Keratinocyte (primary cell): ENCODE data around the gene MGAT3. TPM values are rescaled to one million over a fixed set of nuclear protein-coding genes. Genes with fewer than 3 reads are reported as not detected.

Experiments used
- DNase-seq: peaks from one replicate; pipeline ENCODE4 v3.0.0-alpha.2; 2011; ENCODE audit warnings: low read depth, missing footprints, low spot score
- FAIRE-seq: peaks from 2 replicates; lab custom pipeline; 2011; peaks lifted over from hg19 to GRCh38; lab: Jason Lieb, UNC
- H2AFZ ChIP-seq: 2 replicates; pipeline ENCODE4 v1.6.0; 2012; ENCODE audit warnings: low read length, control low read depth, inconsistent platforms; ENCODE audit not compliant: control insufficient read depth
- H3K27ac ChIP-seq: 2 replicates; pipeline ENCODE4 v1.5.1; 2011; ENCODE audit warnings: low read length; ENCODE audit not compliant: control insufficient read depth, insufficient read depth
- H3K27me3 ChIP-seq: 3 replicates; pipeline ENCODE4 v1.6.0; 2011; ENCODE audit warnings: low read length; ENCODE audit not compliant: control insufficient read depth, insufficient read depth; ENCODE audit errors: extremely low read depth
- H3K36me3 ChIP-seq, 2 experiments: 2 replicates in 1 of 2; 3 replicates in 1 of 2; pipeline ENCODE4 v1.5.1; 2011; ENCODE audit warnings: low read length in 2 of 2, mild to moderate bottlenecking in 1 of 2; ENCODE audit not compliant: control insufficient read depth in 2 of 2, insufficient read depth in 2 of 2; ENCODE audit errors: extremely low read depth in 1 of 2
- H3K4me1 ChIP-seq: 3 replicates; pipeline ENCODE4 v1.5.1; 2011; ENCODE audit warnings: low read length; ENCODE audit not compliant: control insufficient read depth, insufficient read depth; ENCODE audit errors: extremely low read depth
- H3K4me2 ChIP-seq: 3 replicates; pipeline ENCODE4 v1.6.0; 2011; ENCODE audit warnings: low read depth, low read length; ENCODE audit not compliant: control insufficient read depth, insufficient read depth; ENCODE audit errors: extremely low read depth
- H3K4me3 ChIP-seq, 3 experiments: fragments of 200-600 bp in 1 of 3; sonication (generic) in 1 of 3; 2 replicates in 2 of 3; 3 replicates in 1 of 3; pipeline ENCODE4 v1.5.1; 2011 to 2016; ENCODE audit warnings: low read length in 3 of 3, mild to moderate bottlenecking in 3 of 3, control low read depth in 2 of 3, inconsistent platforms in 1 of 3, low read depth in 1 of 3, mixed read lengths in 1 of 3, mixed run types in 1 of 3, moderate library complexity in 1 of 3; ENCODE audit not compliant: control insufficient read depth in 2 of 3, insufficient read depth in 2 of 3; ENCODE audit errors: extremely low read depth in 1 of 3
- H3K79me2 ChIP-seq: 2 replicates; pipeline ENCODE4 v1.6.0; 2012; ENCODE audit warnings: low read length; ENCODE audit not compliant: control insufficient read depth, insufficient read depth
- H3K9ac ChIP-seq: 3 replicates; pipeline ENCODE4 v1.6.0; 2011; ENCODE audit warnings: low read length; ENCODE audit not compliant: control insufficient read depth, insufficient read depth; ENCODE audit errors: extremely low read depth
- H3K9me1 ChIP-seq: 3 replicates; pipeline ENCODE4 v1.6.0; 2011; ENCODE audit warnings: low read length; ENCODE audit not compliant: control insufficient read depth, insufficient read depth; ENCODE audit errors: extremely low read depth
- H3K9me3 ChIP-seq: 2 replicates; pipeline ENCODE4 v1.5.1; 2012; ENCODE audit warnings: low read depth, low read length; ENCODE audit not compliant: control insufficient read depth
- H4K20me1 ChIP-seq: 3 replicates; pipeline ENCODE4 v1.6.0; 2011; ENCODE audit warnings: low read length; ENCODE audit not compliant: control insufficient read depth, insufficient read depth; ENCODE audit errors: extremely low read depth
- CTCF ChIP-seq, 3 experiments: IDR thresholded peaks in 1 of 3; conservative IDR thresholded peaks in 1 of 3; optimal IDR thresholded peaks in 1 of 3; 2 replicates in 2 of 3; 3 replicates in 1 of 3; pipeline versions ENCODE3 to v1.5.1; 2011; ENCODE audit warnings: low read length in 3 of 3, mild to moderate bottlenecking in 3 of 3, moderate library complexity in 2 of 3, control low read depth in 1 of 3, inconsistent platforms in 1 of 3; ENCODE audit not compliant: insufficient read depth in 2 of 3; ENCODE audit errors: extremely low read depth in 1 of 3
- EZH2 ChIP-seq: IDR thresholded peaks from one replicate; pipeline ENCODE4 v1.6.1; 2012; ENCODE audit warnings: inconsistent platforms, mild to moderate bottlenecking, low read length, moderate library complexity
- dilution Hi-C: fragments of 300-500 bp; cut with MboI; formaldehyde crosslinking; loops from one replicate; pipeline ENCODE4 v1.7.0; 2020; ENCODE audit warnings: low sequenced_read_pairs; ENCODE audit not compliant: extremely low pct_ligation_motif_present
- polyA plus RNA-seq, 5 experiments: library from polyadenylated mRNA; depleted of rRNA in 3 of 5; stranded (reverse) in 3 of 5; stranded (forward) in 1 of 5; unstranded in 1 of 5; fragments of >200 nt; gene quantifications; 1 replicate in 1 of 5; 2 replicates in 3 of 5; 3 replicates in 1 of 5; pipeline versions ENCODE4 v1.2.1 to v1.2.3, GENCODE V29; 2011 to 2012; ENCODE audit warnings: missing spikeins in 2 of 5, low read depth in 1 of 5, low replicate concordance in 1 of 5

MGAT3 gene
- polyA plus RNA-seq, 1 donor (not counting 4 experiments of a cell fraction or from before 2014, with no cell fraction given), result not detected

GRCh38 chr22:39536711-39537110, 79.9 kb downstream of the MGAT3 start:
- peaks cover 10% of the 10 kb centered on the region for H3K4me1 ChIP-seq
- H3K4me2 ChIP-seq, result no peak overlapping the region
- H4K20me1 ChIP-seq, result no peaks in the 10 kb centered on the region
- peaks cover 7% of the 10 kb centered on the region for H3K79me2 ChIP-seq
- H3K27me3 ChIP-seq, result no peaks in the 10 kb centered on the region
- FAIRE-seq, result no peak
- no peaks in the 10 kb centered on the region for H3K9me3 ChIP-seq
- no peak overlapping the region for H3K4me3 ChIP-seq
- H2AFZ ChIP-seq, result no peak overlapping the region
- no peaks in the 10 kb centered on the region for H3K36me3 ChIP-seq
- no peak overlapping the region for H3K27ac ChIP-seq
- H3K9ac ChIP-seq, result no peak overlapping the region
- H3K9me1 ChIP-seq, result no peaks in the 10 kb centered on the region
- TF ChIP-seq EZH2 (no peak), CTCF (optimal IDR thresholded peaks at IDR 0.05 in 1 of 3, IDR thresholded peaks at IDR 0.05 in 1 of 3, conservative IDR thresholded peaks at IDR 0.05 in 1 of 3; ENCODE audit: extremely low read depth in 1 of 3, insufficient read depth in 2 of 3, low read length in 3 of 3) (no peak)
- no peak for DNase-seq
- dilution Hi-C loops, result no loop called here

GRCh38 chr22:39537975-39538374, 81.2 kb downstream of the MGAT3 start:
- no peaks in the 10 kb centered on the region for H3K79me2 ChIP-seq
- DNase-seq (no peak), FAIRE-seq (no peak)
- no peaks in the 10 kb centered on the region for H3K36me3 ChIP-seq
- no peak overlapping the region for H3K27ac ChIP-seq
- H3K4me2 ChIP-seq, result no peak overlapping the region
- H4K20me1 ChIP-seq, result no peaks in the 10 kb centered on the region
- H3K9me3 ChIP-seq, result no peaks in the 10 kb centered on the region
- no peak overlapping the region for H3K9ac ChIP-seq
- H3K4me1 ChIP-seq, result peaks cover 7% of the 10 kb centered on the region
- H2AFZ ChIP-seq, result no peak overlapping the region
- H3K27me3 ChIP-seq, result no peaks in the 10 kb centered on the region
- dilution Hi-C loops, result no loop called here
- TF ChIP-seq EZH2 (no peak), CTCF (optimal IDR thresholded peaks at IDR 0.05 in 1 of 3, IDR thresholded peaks at IDR 0.05 in 1 of 3, conservative IDR thresholded peaks at IDR 0.05 in 1 of 3; ENCODE audit: extremely low read depth in 1 of 3, insufficient read depth in 2 of 3, low read length in 3 of 3) (no peak)
- H3K9me1 ChIP-seq, result no peaks in the 10 kb centered on the region
- no peak overlapping the region for H3K4me3 ChIP-seq

Other genes with a start within 250 kb of the MGAT3 start
- 4.3 to 10.3 TPM (median 6.0 TPM) in 3 replicates for gene PDGFB, start 212.0 kb upstream of the MGAT3 start, polyA plus RNA-seq
- 2,424 to 2,611 TPM (median 2,538 TPM) in 3 replicates for gene RPL3, start 137.4 kb upstream of the MGAT3 start, polyA plus RNA-seq
- 0.63 to 1.4 TPM (median 0.76 TPM) in 3 replicates for gene SYNGR1, start 107.0 kb upstream of the MGAT3 start, polyA plus RNA-seq
- gene TAB1, start 57.2 kb upstream of the MGAT3 start, polyA plus RNA-seq, result 11.8 to 13.5 TPM (median 13.1 TPM) in 3 replicates
- gene MIEF1, start 45.3 kb downstream of the MGAT3 start, polyA plus RNA-seq, result 13.8 to 27.6 TPM (median 18.4 TPM) in 3 replicates
- 590 to 629 TPM (median 597 TPM) in 3 replicates for gene ATF4, start 63.5 kb downstream of the MGAT3 start, polyA plus RNA-seq
- gene RPS19BP1, start 75.7 kb downstream of the MGAT3 start, polyA plus RNA-seq, result 66.1 to 70.7 TPM (median 67.3 TPM) in 3 replicates
- not detected in 3 replicates for gene CACNA1I, start 113.7 kb downstream of the MGAT3 start, polyA plus RNA-seq